K562 (cell line): Measurements from ENCODE around the gene PTBP3. TPM values are rescaled to one million over a fixed set of nuclear protein-coding genes. Genes with fewer than 3 reads are reported as not detected.

Experiments
- AFF4 ChIP-seq: sonication (generic); formaldehyde crosslinking; IDR thresholded peaks from 2 replicates; pipeline ENCODE4 v1.8.0; 2023; ENCODE audit warnings: mild to moderate bottlenecking, missing genetic modification reagents
- CUX1 ChIP-seq: fragments of 200-800 bp; sonication (Bioruptor generic); IDR thresholded peaks from 2 replicates; pipeline ENCODE4 v1.6.1; 2016; ENCODE audit warnings: missing genetic modification characterization, missing compliant biosample characterization
- HDAC8 ChIP-seq: fragments of 450-650 bp; IDR thresholded peaks from 2 replicates; pipeline ENCODE4 v1.6.1; 2016; ENCODE audit warnings: mild to moderate bottlenecking, missing genetic modification characterization, moderate library complexity, missing compliant biosample characterization
- MTA3 ChIP-seq: fragments of 450-650 bp; formaldehyde crosslinking; IDR thresholded peaks from 2 replicates; pipeline ENCODE4 v1.6.1; 2017; ENCODE audit warnings: mild to moderate bottlenecking, borderline replicate concordance
- ZKSCAN3 ChIP-seq: fragments of 250-450 bp; sonication (Bioruptor Pico); IDR thresholded peaks from 2 replicates; pipeline ENCODE4 v1.4.0; 2020
- ZNF239 ChIP-seq: fragments of 250-450 bp; sonication (Bioruptor Pico); IDR thresholded peaks from 2 replicates; pipeline ENCODE4 v1.4.0; 2020; ENCODE audit warnings: mild to moderate bottlenecking
- polyA plus RNA-seq, 8 experiments: library from polyadenylated mRNA; depleted of rRNA in 4 of 8; stranded (reverse) in 5 of 8; unstranded in 3 of 8; fragments of >200 nt; fragmentation: Nextera tagmentation in 2 of 8; fragmentation: Illumina TruSeq in 1 of 8; extraction: Ambion mirVana in 2 of 8; extraction: Trizol in 1 of 8; gene quantifications; 2 replicates each; pipeline versions ENCODE4 v1.2.1 to v1.2.3, GENCODE V29; 2011 to 2014; ENCODE audit warnings: inconsistent platforms in 1 of 8, missing spikeins in 1 of 8
- total RNA-seq, 7 experiments: library from RNA; depleted of rRNA in 6 of 7; stranded (reverse); fragments of >200 nt in 6 of 7; fragmentation: Illumina TruSeq in 2 of 7; extraction: Trizol in 2 of 7; gene quantifications; 2 replicates each; pipeline versions ENCODE4 v1.2.1 to v1.2.3, GENCODE V29; 2011 to 2021; ENCODE audit warnings: low replicate concordance in 1 of 7
- TF ChIP-seq, protein P1 (sequence below), 2 experiments: fragments of 450-650 bp in 1 of 2; sonication (generic) in 1 of 2; formaldehyde crosslinking in 1 of 2; IDR thresholded peaks in 1 of 2; conservative IDR thresholded peaks in 1 of 2; 2 replicates each; pipeline versions ENCODE4 v1.6.1 to v1.8.1; 2016 to 2023; ENCODE audit warnings: mild to moderate bottlenecking in 2 of 2, moderate library complexity in 2 of 2, inconsistent platforms in 1 of 2, missing genetic modification reagents in 1 of 2
- TF ChIP-seq, protein P2 (sequence below): fragments of 450-650 bp; formaldehyde crosslinking; IDR thresholded peaks from 2 replicates; pipeline ENCODE4 v1.4.0; 2022; ENCODE audit warnings: missing genetic modification characterization
- TF ChIP-seq, protein P3 (sequence below): IDR thresholded peaks from 2 replicates; pipeline ENCODE4 v1.6.1; 2011; ENCODE audit warnings: borderline replicate concordance, low read depth, mild to moderate bottlenecking, moderate library complexity, low read length; ENCODE audit not compliant: insufficient read depth, poor library complexity, severe bottlenecking

The PTBP3 gene
- total and polyA plus RNA-seq, 9 of the 15 experiments (the other 6 are each of a cell fraction or from before 2014, with no cell fraction given), result 22.4 to 132 (median 68.0) TPM

- TF ChIP-seq, protein P1, sequence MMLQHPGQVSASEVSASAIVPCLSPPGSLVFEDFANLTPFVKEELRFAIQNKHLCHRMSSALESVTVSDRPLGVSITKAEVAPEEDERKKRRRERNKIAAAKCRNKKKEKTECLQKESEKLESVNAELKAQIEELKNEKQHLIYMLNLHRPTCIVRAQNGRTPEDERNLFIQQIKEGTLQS (IDR thresholded peaks at IDR 0.05), result no peak
- TF ChIP-seq, protein P1 (CRISPR knock-in tag; conservative IDR thresholded peaks at IDR 0.05), result no peak
- TF ChIP-seq ZNF239 (CRISPR knock-in tag) (no peak), HDAC8 (tag) (no peak), CUX1 (CRISPR knock-in tag) (peak; percentile 80; the same call in 1 of the 2 replicates), MTA3 (no peak), ZKSCAN3 (no peak), AFF4 (CRISPR knock-in tag) (no peak; the same call in 1 of the 2 replicates)
- TF ChIP-seq, protein P2, sequence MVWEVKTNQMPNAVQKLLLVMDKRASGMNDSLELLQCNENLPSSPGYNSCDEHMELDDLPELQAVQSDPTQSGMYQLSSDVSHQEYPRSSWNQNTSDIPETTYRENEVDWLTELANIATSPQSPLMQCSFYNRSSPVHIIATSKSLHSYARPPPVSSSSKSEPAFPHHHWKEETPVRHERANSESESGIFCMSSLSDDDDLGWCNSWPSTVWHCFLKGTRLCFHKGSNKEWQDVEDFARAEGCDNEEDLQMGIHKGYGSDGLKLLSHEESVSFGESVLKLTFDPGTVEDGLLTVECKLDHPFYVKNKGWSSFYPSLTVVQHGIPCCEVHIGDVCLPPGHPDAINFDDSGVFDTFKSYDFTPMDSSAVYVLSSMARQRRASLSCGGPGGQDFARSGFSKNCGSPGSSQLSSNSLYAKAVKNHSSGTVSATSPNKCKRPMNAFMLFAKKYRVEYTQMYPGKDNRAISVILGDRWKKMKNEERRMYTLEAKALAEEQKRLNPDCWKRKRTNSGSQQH (CRISPR knock-in tag), result no peak
- TF ChIP-seq, protein P3, sequence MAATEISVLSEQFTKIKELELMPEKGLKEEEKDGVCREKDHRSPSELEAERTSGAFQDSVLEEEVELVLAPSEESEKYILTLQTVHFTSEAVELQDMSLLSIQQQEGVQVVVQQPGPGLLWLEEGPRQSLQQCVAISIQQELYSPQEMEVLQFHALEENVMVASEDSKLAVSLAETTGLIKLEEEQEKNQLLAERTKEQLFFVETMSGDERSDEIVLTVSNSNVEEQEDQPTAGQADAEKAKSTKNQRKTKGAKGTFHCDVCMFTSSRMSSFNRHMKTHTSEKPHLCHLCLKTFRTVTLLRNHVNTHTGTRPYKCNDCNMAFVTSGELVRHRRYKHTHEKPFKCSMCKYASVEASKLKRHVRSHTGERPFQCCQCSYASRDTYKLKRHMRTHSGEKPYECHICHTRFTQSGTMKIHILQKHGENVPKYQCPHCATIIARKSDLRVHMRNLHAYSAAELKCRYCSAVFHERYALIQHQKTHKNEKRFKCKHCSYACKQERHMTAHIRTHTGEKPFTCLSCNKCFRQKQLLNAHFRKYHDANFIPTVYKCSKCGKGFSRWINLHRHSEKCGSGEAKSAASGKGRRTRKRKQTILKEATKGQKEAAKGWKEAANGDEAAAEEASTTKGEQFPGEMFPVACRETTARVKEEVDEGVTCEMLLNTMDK, result no peak
These were observed 159.0 kb downstream of the PTBP3 start (continued) for GRCh38 chr9:112174222-112174964.
